GM19328 (cell line): ENCODE measurements around the gene CNTNAP2.

Experiments used
- ATAC-seq: cut with Tn5 transposase; IDR thresholded peaks from one replicate; pipeline ENCODE4 v1.9.1; 2021; ENCODE audit warnings: mild to moderate bottlenecking, moderate library complexity; ENCODE audit not compliant: unreplicated experiment

The CNTNAP2 gene

GRCh38 chr7:146285418-146285817 is 168.8 kb downstream of the CNTNAP2 start:
- no peak for ATAC-seq

GRCh38 chr7:146290746-146291145 is 174.1 kb downstream of the CNTNAP2 start:
- ATAC-seq, result no peak

GRCh38 chr7:146291900-146292299 is 175.3 kb downstream of the CNTNAP2 start:
- ATAC-seq, result no peak

GRCh38 chr7:146296028-146296427 is 179.4 kb downstream of the CNTNAP2 start:
- ATAC-seq, result no peak

GRCh38 chr7:146314962-146315361 is 198.4 kb downstream of the CNTNAP2 start:
- ATAC-seq, result no peak

- ATAC-seq, result no peak
Measured at GRCh38 chr7:146319629-146320028, 203.0 kb downstream of the CNTNAP2 start.

GRCh38 chr7:146321301-146321700 is 204.7 kb downstream of the CNTNAP2 start:
- ATAC-seq, result no peak

GRCh38 chr7:146331369-146331768 is 214.8 kb downstream of the CNTNAP2 start:
- ATAC-seq, result no peak

- no peak for ATAC-seq
Measured at GRCh38 chr7:146345251-146345650, 228.7 kb downstream of the CNTNAP2 start.

- no peak for ATAC-seq
Measured at GRCh38 chr7:146346096-146346495, 229.5 kb downstream of the CNTNAP2 start.

GRCh38 chr7:146355216-146355615 is 238.6 kb downstream of the CNTNAP2 start:
- no peak for ATAC-seq

- no peak for ATAC-seq
Measured at GRCh38 chr7:146359176-146359575, 242.6 kb downstream of the CNTNAP2 start.

GRCh38 chr7:146366938-146367337 is 250.3 kb downstream of the CNTNAP2 start:
- ATAC-seq, result no peak

GRCh38 chr7:146370171-146370570 is 253.6 kb downstream of the CNTNAP2 start:
- ATAC-seq, result no peak

- ATAC-seq, result no peak
Measured at GRCh38 chr7:146375170-146375569, 258.6 kb downstream of the CNTNAP2 start.

GRCh38 chr7:146378196-146378595 is 261.6 kb downstream of the CNTNAP2 start:
- ATAC-seq, result no peak

- no peak for ATAC-seq
Measured at GRCh38 chr7:146387140-146387539, 270.5 kb downstream of the CNTNAP2 start.

- ATAC-seq, result no peak
Measured at GRCh38 chr7:146388928-146389327, 272.3 kb downstream of the CNTNAP2 start.

GRCh38 chr7:146393346-146393745 is 276.7 kb downstream of the CNTNAP2 start:
- no peak for ATAC-seq

- ATAC-seq, result no peak
Measured at GRCh38 chr7:146397141-146397540, 280.5 kb downstream of the CNTNAP2 start.

- no peak for ATAC-seq
Measured at GRCh38 chr7:146401939-146402338, 285.3 kb downstream of the CNTNAP2 start.

- ATAC-seq, result no peak
Measured at GRCh38 chr7:146405737-146406136, 289.1 kb downstream of the CNTNAP2 start.

GRCh38 chr7:146411975-146412374 is 295.4 kb downstream of the CNTNAP2 start:
- ATAC-seq, result no peak

GRCh38 chr7:146412781-146413180 is 296.2 kb downstream of the CNTNAP2 start:
- no peak for ATAC-seq
